DMS153 (cell line): Measurements from ENCODE around the gene SCN1B.
A peak's percentile ranks its signal among the peaks of the same experiment; 100 is the strongest.

Source experiments
- DNase-seq: peaks from one replicate; lab custom pipeline; 2025; lab: John Stamatoyannopoulos, UW

Gene SCN1B

DNA sequence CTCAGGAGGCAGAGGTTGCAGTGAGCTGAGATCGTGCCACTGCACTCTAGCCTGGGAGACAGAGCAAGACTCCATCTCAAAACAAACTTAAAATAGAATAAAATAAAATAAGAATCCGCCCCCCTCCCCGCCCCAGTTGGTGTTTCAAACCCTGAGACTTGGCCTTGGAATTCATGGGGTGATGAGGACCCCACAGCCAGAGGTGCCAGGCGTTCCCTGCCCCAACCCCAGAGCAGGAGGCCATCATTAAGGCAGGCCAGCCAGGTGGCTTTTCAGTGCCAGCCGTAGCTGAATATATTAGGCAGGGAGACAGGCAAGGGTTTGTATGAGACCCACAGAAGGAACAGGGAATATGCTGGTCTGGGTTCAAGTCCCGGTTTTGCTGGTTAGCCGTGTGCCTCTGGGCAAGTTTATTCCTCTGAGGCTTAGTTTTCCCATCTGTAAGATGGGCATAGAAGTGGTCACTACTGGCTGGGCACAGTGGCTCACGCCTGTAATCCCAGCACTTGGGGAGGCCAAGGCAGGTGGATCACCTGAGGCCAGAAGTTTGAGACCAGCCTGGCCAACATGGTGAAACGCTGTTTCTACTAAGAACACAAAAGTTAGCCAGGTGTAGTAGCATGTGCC, 23.5 kb downstream of the SCN1B start:
- DNase-seq: no peak

DNA sequence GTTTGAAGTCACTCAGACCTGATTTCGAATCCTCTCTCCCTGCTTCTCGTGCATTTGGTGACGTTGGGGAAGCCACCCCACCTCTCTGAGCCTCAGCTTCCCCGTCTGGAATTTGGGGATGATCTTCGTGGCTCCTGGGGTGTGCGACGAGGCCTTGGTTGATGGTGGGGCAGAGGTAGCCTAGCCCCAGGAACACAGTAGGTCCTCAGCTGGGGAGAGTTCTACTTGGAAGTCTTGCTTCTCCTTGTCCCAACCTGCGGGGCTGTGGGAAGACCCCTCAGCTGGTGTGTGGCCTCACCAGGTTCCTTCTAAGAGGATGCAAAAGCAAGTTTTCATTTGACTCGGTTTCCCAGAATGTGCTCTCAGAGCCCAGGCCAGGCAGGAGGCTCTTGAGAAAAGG, 24.4 kb downstream of the SCN1B start:
- no peak for DNase-seq

DNA sequence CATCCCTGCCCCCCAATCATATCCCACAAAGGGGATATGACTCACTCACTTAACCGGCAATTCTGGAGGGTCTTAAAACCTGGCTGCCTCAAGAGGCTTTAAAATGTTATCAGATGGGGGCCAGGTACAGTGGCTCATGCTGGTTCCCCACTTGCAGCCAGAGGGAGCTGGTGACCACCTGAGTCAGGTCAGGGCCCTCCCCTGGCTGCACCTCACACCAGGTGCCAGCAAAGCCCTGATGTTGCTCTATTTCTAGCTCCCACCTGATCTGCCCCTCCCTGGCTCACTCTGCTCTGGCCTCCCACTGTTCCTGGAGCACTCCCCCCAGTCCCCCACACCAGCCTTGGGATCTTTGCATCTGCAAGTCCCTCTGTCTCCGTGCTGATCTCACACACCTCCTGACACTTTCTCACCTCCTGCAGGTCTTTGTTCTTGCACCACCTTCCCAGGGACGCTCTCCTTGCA, 25.5 kb downstream of the SCN1B start:
- DNase-seq: no peak

DNA sequence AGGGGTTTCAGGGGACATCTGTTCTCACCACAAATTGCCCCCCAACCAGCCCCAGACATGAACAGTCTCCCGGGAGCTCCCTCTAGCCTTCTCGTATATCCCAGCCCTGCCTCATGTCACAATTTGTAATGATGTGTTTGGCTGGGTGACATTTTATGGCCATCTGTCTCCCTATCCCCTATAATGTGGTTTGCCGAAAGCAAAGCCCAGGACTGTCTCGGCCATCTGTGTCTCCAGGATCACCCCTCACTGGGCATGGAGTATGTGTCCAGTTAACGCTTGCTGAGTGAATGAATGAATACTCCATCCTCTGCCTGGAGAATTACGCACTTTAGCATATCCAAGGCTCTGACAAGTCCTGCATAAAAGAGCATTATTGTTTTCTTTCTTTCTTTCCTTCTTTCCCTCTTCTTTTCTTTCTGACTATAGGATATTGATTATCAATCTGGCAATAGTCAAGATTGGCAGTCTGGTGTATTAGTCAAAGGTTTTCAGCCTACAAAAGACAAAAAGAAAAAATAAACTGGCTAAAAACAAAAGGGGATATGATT, 26.3 kb downstream of the SCN1B start:
- no peak for DNase-seq

DNA sequence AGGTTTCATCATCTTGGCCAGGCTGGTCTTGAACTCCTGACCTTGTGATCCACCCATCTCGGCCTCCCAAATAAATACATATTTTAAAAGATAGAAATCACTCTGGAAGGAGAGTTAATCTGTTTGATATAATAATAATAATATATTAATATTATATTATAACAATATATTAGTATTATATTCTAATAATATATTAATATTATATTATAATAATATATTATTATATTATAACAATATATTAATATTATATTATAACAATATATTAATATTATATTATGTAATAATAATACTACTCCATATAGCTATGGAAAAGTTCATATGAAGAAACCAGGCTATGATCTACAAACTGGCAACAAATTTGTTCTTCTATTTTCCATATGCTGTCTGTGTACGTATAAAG, 28.1 kb downstream of the SCN1B start:
- DNase-seq: no peak

DNA sequence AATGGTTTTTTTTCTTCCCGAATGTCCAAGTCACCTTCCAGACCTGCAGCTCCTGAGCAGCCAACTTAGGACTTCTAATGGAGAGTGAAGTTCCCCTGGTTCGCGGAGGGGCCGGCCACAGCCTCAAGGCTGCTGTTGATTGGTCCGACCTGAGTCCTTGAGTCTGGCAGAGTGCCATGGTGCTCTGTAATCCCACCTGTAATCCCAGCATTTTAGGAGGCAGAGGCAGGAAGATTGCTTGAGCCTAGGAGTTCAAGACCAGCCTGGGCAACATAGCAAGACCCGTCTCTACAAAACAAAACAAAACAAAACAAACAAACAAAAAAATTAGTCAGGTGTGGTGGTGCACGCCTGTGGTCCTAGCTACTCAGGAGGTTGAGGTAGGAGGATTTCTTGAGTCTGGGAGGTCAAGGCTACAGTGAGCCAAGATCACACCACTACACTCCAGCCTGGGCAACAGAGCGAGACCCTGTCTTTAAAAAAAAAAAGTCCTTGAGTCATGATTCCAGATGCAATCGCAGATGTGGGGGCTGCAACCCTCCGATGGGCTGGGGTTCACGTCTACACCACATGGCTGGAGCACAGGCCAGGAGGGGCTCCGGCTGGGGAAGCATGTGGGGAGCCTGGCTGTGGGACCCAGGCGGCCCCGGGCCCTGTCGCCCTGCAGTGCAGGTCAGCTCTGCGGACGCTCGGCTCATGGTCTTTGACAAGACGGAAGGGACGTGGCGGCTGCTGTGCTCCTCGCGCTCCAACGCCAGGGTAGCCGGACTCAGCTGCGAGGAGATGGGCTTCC, 28.9 kb downstream of the SCN1B start:
- no peak for DNase-seq

DNA sequence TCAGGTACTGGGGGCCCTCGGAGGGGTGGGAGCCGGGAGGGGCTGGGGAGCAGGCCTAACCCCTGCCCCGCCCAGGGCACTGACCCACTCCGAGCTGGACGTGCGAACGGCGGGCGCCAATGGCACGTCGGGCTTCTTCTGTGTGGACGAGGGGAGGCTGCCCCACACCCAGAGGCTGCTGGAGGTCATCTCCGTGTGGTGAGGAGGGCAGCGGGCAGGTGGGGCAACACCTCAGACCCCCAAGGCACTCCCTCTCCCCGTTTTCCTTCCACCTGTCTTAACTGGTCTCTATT, 29.5 kb downstream of the SCN1B start:
- no peak for DNase-seq

DNA sequence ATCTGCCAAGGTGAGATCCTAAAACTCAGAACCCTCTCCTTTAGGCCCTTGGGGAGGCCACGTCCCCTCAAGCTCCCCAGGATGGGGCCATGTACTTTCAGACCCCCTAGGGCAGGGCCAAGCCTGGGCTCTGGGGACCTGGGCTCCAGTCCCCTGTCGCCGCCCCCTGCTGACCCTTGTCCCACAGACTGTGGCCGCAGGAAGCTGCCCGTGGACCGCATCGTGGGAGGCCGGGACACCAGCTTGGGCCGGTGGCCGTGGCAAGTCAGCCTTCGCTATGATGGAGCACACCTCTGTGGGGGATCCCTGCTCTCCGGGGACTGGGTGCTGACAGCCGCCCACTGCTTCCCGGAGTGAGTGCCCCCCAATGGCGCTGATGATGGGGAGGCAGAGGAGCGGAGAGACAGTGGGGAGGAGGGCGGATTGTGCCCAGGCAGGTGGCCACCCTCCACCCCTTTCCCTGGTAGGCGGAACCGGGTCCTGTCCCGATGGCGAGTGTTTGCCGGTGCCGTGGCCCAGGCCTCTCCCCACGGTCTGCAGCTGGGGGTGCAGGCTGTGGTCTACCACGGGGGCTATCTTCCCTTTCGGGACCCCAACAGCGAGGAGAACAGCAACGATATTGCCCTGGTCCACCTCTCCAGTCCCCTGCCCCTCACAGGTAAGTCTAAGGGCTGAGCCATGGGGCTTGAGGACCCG, 30.0 kb downstream of the SCN1B start:
- DNase-seq: no peak

DNA sequence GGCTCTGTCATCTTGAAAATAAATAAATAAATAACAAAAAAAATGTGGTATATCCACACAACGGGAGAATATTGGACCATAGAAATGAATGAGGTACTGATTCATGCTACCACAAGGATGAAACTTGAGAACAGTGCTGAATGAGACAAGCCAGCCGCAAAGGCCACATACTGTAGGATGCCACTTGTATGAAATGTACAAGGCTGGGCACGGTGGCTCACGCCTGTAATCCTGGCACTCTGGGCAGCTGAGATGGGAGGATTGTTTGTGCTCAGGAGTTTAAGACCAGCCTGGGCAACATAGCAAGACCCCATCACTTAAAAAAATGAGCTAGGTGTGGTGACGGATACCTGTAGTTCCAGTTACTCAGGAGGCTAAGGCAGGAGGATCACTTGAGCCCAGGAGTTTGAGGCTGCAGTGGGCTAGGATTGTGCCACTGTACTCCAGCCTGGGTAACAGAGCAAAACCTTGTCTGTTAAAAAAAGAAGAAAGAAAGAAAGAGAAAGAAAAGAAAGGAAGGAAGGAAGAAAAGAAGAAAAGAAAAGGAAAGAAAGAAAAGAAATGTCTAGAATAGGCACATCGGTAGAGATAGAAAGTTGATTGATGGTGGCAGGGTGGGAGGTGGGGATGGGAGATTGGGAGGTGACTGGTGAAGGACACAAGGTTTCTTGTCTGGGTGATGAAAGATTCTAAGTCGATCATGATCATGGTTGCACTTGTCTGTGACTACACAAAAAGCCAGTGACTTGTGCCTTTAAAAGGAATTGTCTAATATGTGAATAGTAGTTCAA, 31.5 kb downstream of the SCN1B start:
- no peak for DNase-seq

DNA sequence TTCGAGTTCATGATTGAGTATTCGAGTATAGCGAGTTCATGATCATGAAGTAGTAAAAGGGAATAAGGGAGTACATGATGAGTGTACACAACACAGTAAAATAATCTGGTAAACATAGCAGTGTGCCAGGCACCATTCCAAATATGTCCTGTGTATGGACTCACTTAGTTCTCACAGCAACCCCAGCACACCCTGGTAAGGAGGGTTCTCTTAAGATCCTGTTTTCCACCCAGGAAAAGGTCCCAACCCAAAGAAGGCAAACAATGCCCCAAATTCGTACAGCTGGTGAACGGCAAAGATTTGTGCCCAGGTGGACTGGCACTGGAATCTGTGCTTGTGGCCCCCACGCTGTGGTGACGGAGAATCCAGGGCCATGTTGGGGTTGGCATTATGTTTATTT, 32.7 kb downstream of the SCN1B start:
- DNase-seq: no peak

DNA sequence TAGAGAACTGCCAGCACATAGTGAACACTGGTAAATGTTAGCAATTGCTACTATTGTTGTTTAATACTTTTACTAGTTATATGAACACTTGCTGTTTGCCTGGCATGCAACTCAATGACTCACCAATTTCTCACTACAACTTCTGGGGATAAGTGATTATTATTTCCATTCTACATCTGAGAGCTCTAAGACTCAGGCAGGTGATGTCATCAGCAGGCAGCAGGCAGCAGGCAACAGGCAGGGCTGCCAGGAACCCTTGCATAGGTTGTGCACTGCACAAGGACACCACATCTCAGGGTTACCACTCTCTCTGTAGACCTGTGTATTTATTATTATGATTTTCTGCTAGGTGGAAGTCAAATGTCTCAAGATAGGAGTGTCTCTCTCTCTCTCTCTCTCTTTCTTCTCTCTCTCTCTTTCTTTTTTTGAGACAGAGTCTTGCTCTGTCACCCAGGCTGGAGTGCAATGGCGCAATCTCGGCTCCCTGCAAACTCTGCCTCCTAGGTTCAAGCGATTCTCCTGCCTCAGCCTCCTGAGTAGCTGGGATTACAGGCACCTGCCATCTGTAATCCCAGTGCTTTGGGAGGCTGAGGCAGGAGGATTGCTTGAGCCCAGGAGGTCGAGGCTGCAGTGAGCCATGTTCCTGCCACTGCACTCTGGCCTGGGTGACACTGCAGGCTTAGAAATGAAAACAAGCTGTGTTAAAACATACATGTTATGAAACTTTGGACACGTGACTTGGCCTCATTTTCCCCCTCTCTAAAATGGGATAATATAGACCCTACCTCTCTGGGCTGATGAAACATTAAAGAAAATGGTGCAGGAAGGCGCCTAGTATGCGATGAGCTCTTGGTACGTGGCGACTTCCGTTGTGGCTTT, 33.9 kb downstream of the SCN1B start:
- DNase-seq: no peak

DNA sequence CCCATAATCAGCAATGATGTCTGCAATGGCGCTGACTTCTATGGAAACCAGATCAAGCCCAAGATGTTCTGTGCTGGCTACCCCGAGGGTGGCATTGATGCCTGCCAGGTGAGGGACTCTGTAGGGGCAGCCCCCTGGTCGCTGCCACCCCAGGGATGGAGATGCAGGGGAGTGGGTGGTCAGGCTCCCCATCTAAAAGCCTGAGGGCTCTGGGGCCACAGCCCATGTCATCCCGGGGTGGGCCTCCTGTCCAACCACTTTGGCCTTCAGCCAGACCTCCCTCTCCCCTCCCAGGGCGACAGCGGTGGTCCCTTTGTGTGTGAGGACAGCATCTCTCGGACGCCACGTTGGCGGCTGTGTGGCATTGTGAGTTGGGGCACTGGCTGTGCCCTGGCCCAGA, 35.3 kb downstream of the SCN1B start:
- no peak for DNase-seq

DNA sequence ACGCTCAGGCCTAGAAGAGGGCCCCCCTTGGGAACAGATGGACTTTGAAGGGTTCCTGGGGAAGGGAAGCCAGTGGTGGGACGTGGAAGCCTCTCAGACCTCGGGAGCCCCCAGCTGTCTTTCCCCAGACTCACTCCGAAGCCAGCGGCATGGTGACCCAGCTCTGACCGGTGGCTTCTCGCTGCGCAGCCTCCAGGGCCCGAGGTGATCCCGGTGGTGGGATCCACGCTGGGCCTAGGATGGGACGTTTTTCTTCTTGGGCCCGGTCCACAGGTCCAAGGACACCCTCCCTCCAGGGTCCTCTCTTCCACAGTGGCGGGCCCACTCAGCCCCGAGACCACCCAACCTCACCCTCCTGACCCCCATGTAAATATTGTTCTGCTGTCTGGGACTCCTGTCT, 35.9 kb downstream of the SCN1B start:
- DNase-seq: no peak

DNA sequence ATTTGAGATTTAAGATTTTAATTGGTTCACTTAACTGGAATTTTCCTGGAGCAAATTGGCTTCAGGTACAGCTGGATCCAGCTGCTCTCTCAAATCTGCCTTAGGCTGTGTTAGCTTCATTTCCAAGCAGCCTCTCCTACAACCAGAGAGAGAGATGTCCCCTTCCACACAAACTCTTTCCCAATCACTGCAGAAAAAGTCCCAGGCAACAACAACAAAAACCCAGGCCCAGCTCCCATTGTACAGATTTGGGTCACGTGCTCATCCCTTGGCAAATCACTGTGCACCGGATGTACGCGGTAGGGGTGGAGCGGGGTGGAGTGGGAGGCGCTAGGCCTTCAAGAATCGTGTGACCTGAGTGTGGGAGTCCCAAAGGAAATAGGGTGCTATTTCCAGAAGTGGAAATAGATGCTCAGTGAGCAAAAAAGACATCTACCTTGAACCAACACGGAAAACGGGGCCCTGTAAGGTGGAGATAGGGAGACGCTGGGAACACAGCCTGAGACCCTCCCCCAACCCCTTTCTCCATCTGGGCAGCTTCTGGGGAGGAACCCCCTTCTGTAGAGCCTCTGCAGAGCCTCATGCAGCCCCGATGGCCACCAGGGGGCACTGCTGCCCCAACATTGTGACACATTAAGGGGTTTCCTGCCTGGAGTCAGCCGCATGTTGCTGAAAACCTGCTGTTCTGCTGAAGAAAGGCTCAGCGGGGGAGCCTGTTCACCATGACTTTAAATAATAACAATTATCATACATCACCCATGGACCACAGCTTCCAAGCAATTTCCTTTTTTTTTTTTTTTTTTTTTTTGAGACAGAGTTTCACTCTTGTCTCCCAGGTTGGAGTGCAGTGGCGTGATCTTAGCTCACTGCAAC, 36.7 kb downstream of the SCN1B start:
- DNase-seq: peak; percentile 56

DNA sequence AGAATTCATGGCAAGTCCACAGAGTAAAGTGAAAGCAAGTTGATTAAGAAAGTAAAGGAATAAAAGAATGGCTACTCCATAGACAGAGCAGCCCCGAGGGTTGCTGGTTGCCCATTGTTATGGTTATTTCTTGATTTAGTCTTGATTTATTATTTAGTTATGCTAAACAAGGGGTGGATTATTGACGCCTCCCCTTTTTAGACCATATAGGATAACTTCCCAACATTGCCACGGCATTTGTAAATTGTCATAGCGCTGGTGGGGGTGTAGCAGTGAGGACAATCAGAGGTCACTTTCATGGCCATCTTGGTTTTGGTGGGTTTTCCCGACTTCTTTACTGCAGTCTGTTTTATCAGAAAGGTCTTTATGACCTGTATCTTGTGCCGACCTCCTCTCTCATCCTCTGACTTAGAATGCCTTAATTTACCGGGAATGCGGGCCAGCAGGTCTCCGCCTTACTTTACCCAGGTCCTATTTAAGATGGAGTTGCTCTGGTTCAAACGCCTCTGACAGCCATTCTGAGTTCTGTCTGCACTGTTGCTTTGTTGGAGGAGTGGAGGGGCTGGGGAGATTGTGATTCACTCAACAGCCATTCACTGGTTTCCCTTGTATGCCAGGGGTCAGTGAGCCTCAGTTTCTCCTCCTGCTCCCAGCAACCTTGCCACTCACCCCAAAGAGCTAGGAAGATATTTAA, 38.8 kb downstream of the SCN1B start:
- DNase-seq: no peak

DNA sequence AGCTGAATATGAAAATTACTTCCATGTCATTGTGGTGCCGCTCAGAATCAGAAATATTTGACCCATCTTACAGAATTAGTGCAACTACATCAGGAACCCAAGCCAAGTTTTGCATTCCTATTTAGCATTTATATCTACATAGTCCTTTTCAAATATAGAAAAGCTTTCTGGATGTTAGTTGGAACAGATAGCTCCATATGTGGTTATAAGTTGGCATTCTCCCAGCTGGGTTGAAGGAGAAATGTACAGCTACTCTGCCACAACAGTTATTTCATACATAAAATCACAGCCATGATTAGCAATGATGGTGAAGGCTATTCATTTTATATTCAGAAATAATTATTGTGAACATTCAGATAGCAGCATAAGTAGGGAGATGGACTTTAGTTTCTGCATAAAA, 39.4 kb downstream of the SCN1B start:
- DNase-seq: no peak

DNA sequence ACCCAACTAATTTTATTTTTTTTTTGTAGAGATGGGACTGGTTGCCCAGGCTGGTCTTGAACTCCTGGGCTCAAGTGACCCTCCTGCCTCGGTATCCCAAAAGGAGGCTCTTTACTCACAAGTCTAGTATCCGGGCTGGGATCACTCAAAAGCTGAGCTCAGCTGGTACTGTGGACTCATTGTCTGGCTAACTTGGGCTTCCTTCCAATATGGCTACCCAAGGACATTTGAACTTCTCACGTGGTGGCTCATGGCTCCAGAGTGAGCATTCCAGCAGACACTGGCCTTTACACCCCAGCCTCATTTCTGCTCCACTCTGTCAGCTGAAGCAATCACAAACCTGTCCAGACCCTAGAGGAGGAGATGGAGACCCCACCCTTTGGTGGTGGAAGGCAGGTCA, 40.2 kb downstream of the SCN1B start:
- DNase-seq: no peak

DNA sequence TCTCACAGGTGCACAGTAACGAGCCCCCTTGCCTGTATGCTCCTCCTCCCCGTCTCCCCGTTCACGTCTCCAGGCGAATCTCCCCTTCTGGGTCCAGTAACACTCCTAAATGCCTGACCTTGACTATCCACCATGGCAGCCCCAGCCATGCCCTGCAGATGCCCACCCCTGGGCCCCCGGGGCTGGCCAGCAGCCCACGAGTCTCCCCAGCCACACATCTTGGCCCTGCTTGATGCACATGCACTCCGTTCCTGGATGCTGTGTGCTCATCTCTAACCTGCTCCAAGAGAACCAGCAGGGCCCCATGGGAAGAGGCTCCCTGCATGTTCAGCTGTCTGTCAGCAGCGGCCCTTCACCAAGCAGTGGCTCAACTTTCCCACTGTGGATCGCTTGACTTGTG, 43.2 kb downstream of the SCN1B start:
- no peak for DNase-seq

DNA sequence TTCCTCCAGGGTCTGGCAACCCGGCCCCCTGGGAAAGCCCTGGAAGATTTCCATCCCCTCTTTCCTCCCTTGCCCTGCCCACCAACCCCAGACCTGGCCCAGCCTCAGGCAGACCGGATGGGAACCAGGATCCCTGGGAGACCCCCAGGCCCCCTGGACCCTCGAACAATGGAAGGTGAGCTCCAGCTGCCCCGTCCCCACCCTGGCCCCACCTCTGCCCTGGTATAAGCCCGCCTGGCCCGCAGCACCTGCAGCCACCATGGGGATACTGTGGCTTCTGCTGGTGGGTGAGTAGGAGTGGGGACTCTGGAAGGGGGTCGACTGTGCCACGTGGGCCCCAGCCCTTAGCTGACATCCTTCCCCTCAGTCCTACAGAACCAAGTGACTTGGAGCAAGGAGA, 43.7 kb downstream of the SCN1B start:
- DNase-seq: no peak
